Vagina (tissue), 2 donors: Measurements from ENCODE around the gene CD81. TPM values are rescaled to one million over a fixed set of nuclear protein-coding genes. Genes with fewer than 3 reads are reported as not detected.

Experiments
- DNase-seq, 2 donors: peaks; one replicate each; pipeline ENCODE4 v3.0.0-alpha.2; 2017; ENCODE audit errors: extremely low spot score in 2 of 2
- H3K27ac ChIP-seq: fragments of 200-600 bp; sonication (generic); one replicate; pipeline ENCODE4 v1.5.1; 2019
- H3K27me3 ChIP-seq: fragments of 200-600 bp; sonication (generic); one replicate; pipeline ENCODE4 v1.5.1; 2019
- H3K36me3 ChIP-seq, 2 donors: fragments of 200-600 bp; sonication (generic); one replicate each; pipeline ENCODE4 v1.5.1; 2017 to 2019
- H3K4me1 ChIP-seq: fragments of 200-600 bp; sonication (generic); one replicate; pipeline ENCODE4 v1.5.1; 2019
- H3K4me3 ChIP-seq, 2 donors: fragments of 200-600 bp; sonication (generic); 1 replicate in 1 of 2; 2 replicates in 1 of 2; pipeline ENCODE4 v1.5.1; 2016 to 2019
- H3K9me3 ChIP-seq: fragments of 200-600 bp; sonication (generic); one replicate; pipeline ENCODE4 v1.5.1; 2019
- CTCF ChIP-seq, 3 experiments: fragments of 450-650 bp in 2 of 3; fragments of 200-600 bp in 1 of 3; sonication (generic) in 1 of 3; IDR thresholded peaks; one replicate each; pipeline ENCODE4 v1.5.1; 2017 to 2019; ENCODE audit warnings: antibody characterized with exemption in 3 of 3, mild to moderate bottlenecking in 2 of 3, moderate library complexity in 2 of 3
- POLR2A ChIP-seq, 2 donors: fragments of 450-650 bp; IDR thresholded peaks; one replicate each; pipeline ENCODE4 v1.6.1; 2017; ENCODE audit warnings: antibody characterized with exemption in 2 of 2, mild to moderate bottlenecking in 2 of 2, moderate library complexity in 2 of 2
- POLR2AphosphoS5 ChIP-seq, 2 donors: sonication (generic); formaldehyde crosslinking; IDR thresholded peaks; one replicate each; pipeline ENCODE4 v1.9.0; 2017; ENCODE audit warnings: antibody characterized with exemption in 2 of 2, mild to moderate bottlenecking in 2 of 2, low read depth in 1 of 2; ENCODE audit not compliant: insufficient read depth in 1 of 2
- intact Hi-C: fragments of 100-400 bp; cut with DNase I; formaldehyde crosslinking; loops from one replicate; pipeline ENCODE4 v1.15.1; 2023
- total RNA-seq: library from RNA; depleted of rRNA; stranded (reverse); fragments of >200 nt; gene quantifications from one replicate; pipeline ENCODE4 v1.2.3, GENCODE V29; 2016

Gene CD81
- total RNA-seq, 1 donor from 2014 or later: 526 TPM

GRCh38 chr11:2434506-2435255, 57.6 kb downstream of the CD81 start:
- H3K4me3 ChIP-seq: no peak overlapping the region
- intact Hi-C loops: no loop called here
- no peaks in the 10 kb centered on the region for H3K9me3 ChIP-seq
- H3K27me3 ChIP-seq: no peaks in the 10 kb centered on the region
- TF ChIP-seq POLR2A (IDR thresholded peaks at IDR 0.05) (no peak), CTCF (IDR thresholded peaks at IDR 0.05) (no peak), POLR2AphosphoS5 (IDR thresholded peaks at IDR 0.05; ENCODE audit: insufficient read depth in 1 of 2, low read depth in 1 of 2) (no peak)
- no peaks in the 10 kb centered on the region for H3K36me3 ChIP-seq
- no peaks in the 10 kb centered on the region for H3K4me1 ChIP-seq
- no peak for DNase-seq
- no peak overlapping the region for H3K27ac ChIP-seq

DNA sequence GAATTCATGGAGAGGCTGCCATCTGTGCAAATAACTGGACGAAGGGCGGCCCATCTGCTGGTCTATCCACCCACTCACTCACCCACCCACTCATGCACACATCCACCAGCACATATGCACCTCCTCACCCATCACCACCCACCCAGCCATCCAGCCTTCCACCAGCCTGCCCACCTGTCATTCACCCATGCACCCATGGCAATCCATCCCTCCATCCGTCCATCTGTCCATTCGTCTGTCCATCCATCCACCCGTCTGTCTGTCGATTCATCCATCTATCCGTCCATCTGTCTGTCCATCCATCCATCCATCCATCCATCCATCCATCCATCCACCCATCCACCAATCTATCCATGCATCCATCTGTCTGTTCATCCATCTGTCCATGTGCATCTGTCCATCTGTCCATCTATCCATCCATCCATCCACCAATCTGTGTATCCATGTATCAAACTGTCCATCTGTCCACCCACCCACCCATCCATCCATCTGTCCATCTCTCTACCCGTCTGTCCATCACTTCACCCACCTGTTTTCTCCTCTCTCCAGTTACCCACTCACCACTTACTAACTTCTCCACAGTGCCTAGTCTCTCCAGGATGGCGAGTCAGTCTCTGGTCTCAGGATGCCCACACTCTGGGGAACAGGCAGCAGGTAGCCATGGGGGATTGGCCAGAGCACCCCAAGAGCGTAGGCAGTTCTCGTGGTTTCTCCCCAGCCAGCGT, 58.3 kb downstream of the CD81 start:
- Histone ChIP-seq H3K27ac (no peak overlapping the region), H3K4me1 (no peaks in the 10 kb centered on the region), H3K9me3 (no peaks in the 10 kb centered on the region), H3K4me3 (no peak overlapping the region), H3K27me3 (no peaks in the 10 kb centered on the region), H3K36me3 (no peaks in the 10 kb centered on the region)
- intact Hi-C loops: no loop called here
- TF ChIP-seq POLR2A (IDR thresholded peaks at IDR 0.05) (no peak), POLR2AphosphoS5 (IDR thresholded peaks at IDR 0.05; ENCODE audit: insufficient read depth in 1 of 2, low read depth in 1 of 2) (no peak), CTCF (IDR thresholded peaks at IDR 0.05) (no peak)
- DNase-seq: no peak

- Histone ChIP-seq H3K4me3 (no peak overlapping the region), H3K36me3 (no peaks in the 10 kb centered on the region), H3K4me1 (no peaks in the 10 kb centered on the region), H3K27me3 (no peaks in the 10 kb centered on the region), H3K27ac (no peak overlapping the region), H3K9me3 (no peaks in the 10 kb centered on the region)
- intact Hi-C loops: no loop called here
- TF ChIP-seq CTCF (IDR thresholded peaks at IDR 0.05) (no peak), POLR2A (IDR thresholded peaks at IDR 0.05) (no peak), POLR2AphosphoS5 (IDR thresholded peaks at IDR 0.05; ENCODE audit: insufficient read depth in 1 of 2, low read depth in 1 of 2) (no peak)
- DNase-seq: no peak
Observed at GRCh38 chr11:2436013-2436520, 59.0 kb downstream of the CD81 start.

DNA sequence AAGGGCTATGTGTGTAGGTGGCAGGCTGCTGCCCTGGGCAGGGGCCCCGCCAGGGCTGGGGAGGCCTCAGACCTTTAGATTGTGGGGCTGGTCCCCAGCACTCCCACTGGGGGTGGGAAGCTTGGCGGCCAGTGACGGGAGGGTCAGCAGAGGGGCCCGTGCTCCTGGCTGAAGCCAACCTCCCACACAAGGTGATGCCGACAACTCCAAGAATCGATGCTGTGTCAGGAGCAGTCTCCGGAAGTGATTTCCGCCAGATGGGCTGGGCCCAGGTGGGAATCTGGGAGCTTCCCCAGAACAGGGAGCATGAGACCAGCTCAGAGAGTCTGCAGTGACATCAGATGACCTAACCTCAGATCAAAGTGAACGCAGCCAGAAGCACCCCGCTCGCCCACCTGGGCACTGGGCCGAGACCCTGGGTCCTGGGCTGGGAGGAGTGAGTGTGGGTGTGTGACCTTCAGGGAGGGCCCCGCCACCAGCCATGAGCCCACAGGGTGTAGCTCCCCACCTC, 59.5 kb downstream of the CD81 start:
- no peak for TF ChIP-seq POLR2AphosphoS5 (IDR thresholded peaks at IDR 0.05; ENCODE audit: insufficient read depth in 1 of 2, low read depth in 1 of 2)
- TF ChIP-seq CTCF (IDR thresholded peaks at IDR 0.05): no peak
- TF ChIP-seq POLR2A (IDR thresholded peaks at IDR 0.05): no peak
- Histone ChIP-seq H3K9me3 (no peaks in the 10 kb centered on the region), H3K36me3 (no peaks in the 10 kb centered on the region), H3K27ac (no peak overlapping the region), H3K4me1 (no peaks in the 10 kb centered on the region), H3K27me3 (no peaks in the 10 kb centered on the region), H3K4me3 (no peak overlapping the region)
- DNase-seq: no peak
- intact Hi-C loops: no loop called here
